HG03571 (cell line): ENCODE measurements around the gene IGSF23.

ENCODE experiments used
- ATAC-seq: cut with Tn5 transposase; IDR thresholded peaks from one replicate; pipeline ENCODE4 v1.9.1; 2021; ENCODE audit not compliant: unreplicated experiment

The IGSF23 gene, protein sequence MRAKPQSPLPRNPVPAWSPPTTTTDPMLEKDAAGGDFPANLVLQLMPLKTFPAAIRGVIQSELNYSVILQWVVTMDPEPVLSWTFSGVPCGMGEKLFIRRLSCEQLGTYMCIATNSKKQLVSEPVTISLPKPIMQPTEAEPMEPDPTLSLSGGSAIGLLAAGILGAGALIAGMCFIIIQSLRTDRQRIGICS

DNA sequence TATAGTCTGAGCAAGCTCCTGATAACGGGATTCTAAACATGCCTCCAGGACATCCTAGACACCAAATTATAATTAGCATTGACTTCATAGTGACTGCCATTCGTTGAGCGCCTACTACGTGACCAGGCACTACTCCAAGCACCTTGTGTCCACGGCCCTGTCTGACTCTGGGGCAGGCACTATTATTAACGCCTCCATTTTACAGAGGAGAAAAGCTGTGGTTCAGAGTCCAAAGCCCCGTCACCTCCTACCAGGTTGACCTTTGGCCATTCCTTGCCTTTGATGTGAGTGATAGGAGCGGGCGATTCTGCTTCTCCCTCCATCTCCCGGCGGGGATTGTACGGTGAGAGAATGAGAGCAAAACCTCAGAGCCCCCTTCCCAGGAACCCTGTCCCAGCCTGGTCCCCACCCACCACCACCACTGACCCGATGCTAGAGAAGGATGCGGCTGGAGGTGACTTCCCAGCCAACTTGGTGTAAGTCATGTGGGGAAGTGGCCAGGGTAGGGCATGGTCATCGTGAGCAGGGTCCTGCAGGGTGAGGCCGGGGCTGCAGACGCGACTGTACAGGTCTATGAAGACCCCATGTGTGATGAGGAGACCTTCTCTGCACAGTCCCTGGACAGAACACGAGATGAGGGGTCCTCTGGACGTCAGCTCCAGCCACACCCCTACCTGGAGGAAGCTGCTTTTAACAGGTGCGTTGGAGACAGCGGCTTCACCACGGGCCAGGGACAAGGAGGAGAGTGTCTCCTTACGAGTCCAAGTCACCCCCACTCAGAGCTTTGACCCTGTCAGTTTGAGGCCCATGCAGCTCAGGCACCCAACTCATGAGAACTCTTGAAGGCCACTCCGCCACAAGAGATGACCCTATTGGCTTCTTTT, at the start of gene IGSF23:
TSS of gene IGSF23 (plus strand) at position 269 of the 884 bp plus-strand sequence. CDS start at position 352, 83 bp downstream.
- no peak for ATAC-seq

GRCh38 chr19:44566984-44567383, 46.4 kb upstream of the IGSF23 start:
- no peak for ATAC-seq

GRCh38 chr19:44567745-44568144, 45.6 kb upstream of the IGSF23 start:
- ATAC-seq: no peak

- no peak for ATAC-seq
Observed at GRCh38 chr19:44570603-44570983, 42.8 kb upstream of the IGSF23 start.

- ATAC-seq: no peak
Observed at GRCh38 chr19:44570984-44571684, 42.2 kb upstream of the IGSF23 start.

- ATAC-seq: no peak
Observed at GRCh38 chr19:44571830-44572580, 41.4 kb upstream of the IGSF23 start.

GRCh38 chr19:44572581-44572900, 40.8 kb upstream of the IGSF23 start:
- ATAC-seq: no peak

DNA sequence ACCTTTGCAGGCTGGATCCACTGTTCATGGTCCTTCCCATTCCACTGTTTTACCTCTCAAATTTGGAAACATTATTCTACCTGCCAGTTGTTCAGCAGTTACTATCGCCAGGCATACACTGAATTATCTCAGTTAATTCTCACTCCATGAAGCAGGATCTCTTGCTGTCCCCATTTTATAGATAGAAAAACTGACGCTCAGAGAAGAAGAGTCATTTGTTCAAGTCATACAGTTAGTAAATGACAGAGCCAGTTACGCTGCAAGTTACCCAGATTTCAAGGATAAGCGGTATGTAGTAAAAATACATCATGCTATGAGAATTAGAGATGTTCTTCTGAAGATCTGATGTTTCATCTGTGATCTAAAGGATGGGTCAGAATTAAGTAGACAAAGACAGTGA, 40.2 kb upstream of the IGSF23 start:
- ATAC-seq: no peak

- no peak for ATAC-seq
Observed at GRCh38 chr19:44573627-44574026, 39.7 kb upstream of the IGSF23 start.

DNA sequence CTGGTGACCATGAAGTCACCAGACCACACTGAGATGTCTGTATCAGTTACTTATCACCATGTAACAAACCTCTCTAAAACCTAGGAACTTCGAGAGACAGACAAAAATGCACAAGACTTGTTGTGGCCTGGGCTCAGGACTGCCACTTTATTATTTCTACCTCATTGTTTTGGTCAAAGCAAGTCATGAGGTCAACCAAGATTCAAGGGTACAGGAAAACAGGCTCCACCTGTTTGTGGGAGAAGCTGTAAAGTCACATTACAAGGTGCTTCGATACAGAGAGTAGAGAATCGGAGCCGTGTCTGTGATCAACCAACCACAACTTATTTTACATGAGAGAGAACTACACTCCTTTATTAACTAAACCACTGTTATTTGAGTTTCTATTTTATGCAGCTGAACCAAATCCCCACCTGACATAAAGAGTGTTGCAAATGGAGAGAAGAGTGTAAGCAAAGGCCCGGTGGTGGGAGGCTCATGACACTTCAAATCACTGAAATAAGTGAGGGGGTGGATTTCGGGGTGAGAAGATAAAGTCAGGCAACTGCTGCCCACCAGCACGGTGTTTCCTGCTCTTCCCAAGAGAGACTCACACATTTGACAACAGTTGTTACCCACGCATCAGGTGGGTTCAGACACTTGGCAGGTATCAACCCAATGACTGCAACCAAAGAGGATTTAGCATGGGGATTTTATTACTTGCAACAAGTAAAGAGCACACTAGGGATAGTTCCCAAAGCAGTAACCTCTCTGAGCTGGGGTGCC, 39.0 kb upstream of the IGSF23 start:
- ATAC-seq: no peak

DNA sequence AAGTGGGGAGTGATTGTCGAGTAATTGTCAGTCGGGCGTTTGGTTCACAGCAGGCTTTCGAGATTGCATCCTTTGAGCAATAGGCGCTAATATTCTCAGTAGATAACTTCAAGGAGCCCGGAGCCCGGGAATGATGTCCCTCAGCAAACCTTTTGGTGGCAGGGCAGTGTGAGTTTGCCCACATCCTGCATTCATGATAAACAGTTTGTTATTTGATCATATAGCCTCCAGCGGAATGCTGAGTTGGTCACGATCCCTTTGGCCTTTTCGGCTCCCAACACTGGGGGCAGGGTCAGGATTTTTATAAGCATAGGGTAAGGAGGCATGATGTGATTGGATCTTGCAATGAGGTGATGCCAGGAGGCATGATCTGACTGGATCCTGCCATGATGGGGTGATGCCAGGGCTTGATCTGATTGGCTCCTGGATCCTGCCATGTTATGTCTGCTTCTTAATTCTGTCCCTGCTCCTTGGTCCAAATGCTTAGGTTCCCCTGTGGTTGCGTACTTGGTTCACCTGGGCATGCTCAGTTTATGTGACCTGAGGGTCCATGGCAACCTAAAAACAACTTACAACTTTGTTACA, 38.2 kb upstream of the IGSF23 start:
- ATAC-seq: no peak

DNA sequence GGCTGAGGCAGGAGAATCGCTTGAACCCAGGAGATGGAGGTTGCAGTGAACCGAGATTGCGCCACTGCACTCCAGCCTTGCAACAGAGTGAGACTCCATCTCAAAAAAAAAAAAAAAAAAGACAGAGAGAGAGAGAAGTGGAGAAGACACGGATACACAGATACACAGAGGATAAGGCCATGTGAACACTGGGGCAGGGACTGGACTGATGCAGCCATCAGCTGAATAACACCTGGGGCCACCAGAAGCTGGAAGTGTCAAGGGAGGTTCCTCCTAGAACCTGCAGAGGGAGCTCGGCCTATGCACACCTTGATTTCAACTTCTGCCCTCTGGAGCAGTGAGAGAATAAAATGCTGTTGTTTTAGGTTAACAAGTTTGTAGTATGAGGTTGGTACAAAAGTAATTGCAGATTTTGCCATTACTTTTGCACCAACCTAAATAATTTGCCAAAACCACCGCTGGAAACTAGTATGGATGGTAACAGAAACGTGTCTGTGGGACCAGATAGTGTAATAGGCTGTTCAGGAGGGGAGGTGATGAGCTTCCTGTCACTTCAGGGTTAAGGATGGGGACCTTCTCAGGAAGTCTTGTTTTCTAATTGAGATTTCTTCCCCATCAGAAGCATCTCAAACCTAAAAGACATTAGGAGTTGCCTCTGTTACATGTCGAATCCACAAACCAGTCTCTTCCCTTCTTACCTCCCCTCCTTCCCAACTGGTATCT, 36.4 kb upstream of the IGSF23 start:
- no peak for ATAC-seq

GRCh38 chr19:44577566-44577874, 35.8 kb upstream of the IGSF23 start:
- no peak for ATAC-seq

GRCh38 chr19:44579663-44580365, 33.5 kb upstream of the IGSF23 start:
- no peak for ATAC-seq

GRCh38 chr19:44580366-44580895, 32.9 kb upstream of the IGSF23 start:
- no peak for ATAC-seq

GRCh38 chr19:44581288-44581687, 32.1 kb upstream of the IGSF23 start:
- no peak for ATAC-seq

DNA sequence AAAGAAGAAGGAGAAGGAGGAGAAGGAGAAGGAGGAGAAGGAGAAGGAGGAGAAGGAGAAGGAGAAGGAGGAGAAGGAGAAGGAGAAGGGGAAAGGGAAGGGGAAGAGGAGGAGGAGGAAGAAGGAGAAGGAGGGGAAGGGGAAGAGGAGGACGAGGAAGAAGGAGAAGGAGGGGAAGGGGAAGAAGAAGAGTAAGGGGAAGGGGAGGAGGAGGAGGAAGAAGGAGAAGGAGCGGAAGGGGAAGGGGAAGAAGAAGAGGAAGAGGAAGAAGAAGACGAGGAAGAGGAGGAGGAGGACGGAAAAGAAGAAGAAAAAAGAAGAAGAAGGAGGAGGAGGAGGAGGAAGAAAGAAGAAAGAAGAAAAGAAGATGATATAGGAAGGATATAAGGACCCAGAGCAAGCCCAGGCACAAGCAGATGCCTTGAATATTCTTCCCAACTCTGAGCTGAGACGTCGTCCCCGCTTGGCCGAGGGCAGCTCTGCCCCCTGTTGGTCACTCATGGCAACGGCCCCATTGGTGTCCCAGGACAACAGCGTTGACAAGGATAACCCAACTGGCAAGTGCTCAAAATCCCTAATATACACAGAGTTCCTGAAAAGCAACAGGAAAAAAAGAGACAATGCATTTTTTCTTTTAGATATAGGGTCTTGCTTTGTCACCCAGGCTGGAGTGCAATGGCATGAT, 30.6 kb upstream of the IGSF23 start:
- ATAC-seq: no peak
